Measurements from ENCODE around the gene PLCB2.
A peak's percentile ranks its signal among the peaks of the same experiment; 100 is the strongest.

Gene PLCB2

DNA sequence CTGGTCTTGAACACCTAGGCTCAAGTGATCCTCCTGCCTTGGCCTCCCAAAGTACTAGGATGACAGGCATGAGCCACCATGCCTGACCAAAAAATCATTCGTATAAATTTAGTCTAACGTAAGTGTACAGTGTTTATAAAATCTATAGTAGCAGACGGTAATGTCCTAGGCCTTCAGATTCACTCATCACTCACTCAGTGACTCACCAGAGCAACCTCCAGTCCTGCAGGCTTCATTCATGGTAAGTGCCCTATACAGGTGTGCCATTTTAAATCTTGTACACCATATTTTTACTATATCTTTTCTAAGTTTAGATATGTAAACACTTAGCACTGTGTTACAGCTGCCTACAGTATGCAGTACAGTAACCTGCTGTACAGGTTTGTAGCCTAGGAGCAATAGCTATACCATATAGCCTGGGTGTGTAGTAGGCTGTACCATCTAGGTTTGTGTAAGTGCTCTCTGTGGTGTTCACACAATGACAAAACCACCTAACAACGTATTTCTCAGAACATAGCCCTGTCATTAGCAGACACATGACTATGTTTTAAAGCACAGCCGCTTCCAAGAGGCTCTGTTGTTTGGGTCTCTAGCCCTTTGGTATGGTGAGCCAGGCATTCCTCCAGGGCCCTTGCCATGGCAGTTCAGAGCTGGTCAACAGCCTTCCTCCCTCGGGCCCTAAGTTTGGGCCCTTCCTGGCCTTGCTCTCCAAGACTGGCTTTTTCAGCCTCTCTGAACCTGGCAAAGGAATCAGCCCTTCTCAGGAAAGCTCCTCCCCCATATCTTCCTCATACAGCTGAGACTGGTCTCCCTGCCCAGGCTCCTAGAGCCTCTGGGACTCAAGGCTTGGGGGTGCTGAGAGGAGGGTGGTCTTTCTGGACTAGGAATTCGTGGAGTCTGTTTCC, 34.9 kb upstream of the PLCB2 start:
- no peak for DNase-seq (ENCODE audit: low read depth)

DNA sequence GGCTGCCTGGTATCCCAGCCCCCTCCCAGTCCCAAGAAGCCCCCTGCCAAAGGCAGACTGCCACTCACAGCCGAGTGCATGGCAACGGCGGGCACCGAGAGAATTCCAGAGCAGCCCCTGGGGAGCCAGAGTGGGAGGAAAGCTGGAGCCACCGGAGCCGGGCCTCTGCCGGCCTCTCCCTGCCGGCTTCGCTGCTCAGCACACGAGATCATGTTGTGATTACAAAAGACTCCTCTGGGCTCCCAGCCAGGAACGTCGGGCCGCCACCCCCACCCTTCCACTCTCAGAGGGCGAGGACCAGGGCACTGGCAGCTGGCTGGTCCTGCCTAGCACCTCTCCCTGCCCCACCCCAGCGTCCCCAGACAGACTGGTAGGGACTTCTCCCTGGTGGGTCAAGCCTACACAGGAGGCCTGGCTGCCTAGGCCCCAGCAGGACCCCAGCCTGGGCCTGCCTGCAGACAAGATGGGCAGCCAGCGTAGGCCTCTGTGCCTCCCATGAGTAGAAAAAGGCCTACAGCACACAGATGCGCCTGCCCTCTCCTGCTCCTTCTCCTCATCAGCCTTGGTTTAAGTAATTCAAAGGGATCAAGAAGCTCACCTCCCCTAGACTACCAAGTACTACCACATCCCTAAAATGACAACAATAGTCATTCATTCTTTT, 33.1 kb upstream of the PLCB2 start, which contains the start of gene CCDC9B:
Gene CCDC9B, minus strand, starts transcription at position 200 of the 661 bp plus-strand sequence. Its CDS starts 120 bp downstream, at position 80.
- peak; percentile 71 for DNase-seq (ENCODE audit: low read depth)

DNA sequence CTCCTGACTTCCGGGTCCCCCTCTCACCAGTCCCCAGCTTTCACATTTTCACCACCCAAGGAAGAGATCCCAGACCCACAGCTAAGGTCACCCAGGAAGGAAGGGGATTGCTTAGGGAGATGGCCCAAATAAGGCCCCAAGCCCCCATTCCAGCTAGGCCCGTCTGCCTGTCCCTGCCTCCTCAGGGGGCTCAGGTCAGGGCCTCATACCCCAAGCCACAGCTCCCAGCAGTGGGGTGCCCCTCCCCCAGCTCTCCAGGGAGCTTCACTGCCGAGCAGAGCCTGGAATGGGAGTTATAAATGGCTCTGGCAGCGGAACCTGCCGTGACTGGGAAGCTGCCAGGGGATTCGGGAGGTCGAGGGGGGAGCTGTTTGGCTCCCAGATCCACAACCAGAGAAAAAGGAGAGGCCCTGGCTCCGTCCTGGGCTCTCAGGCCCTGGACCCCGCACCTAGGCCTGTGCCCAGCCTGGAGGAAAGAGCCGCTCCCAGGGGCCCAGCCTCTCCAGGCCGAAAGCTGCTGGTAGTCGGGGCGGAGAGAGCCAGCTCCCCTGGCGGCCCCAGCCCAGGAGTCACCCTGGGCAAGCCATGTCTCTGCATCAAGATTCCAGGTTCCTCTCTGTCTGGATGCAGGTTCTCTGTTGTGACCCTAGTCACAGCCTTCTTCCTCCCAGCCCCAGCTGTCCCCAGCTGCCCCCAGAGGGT, 32.5 kb upstream of the PLCB2 start:
- DNase-seq (ENCODE audit: low read depth) = peak; percentile 74

DNA sequence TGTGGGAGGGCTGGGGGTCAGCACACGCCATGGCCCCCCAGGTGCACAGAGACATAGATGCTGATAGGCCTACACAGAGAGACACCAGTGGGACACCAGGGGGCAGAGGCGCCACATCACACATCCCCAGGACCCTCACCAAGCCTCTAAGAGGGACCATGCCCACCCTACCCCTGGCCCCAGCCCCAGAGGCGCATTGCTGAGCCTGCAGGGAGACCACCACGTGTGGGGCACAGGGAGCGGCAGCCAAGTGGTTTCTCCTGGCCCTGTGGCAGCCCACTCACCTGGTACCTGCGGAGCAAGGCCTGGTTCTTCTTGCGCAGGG, 31.8 kb upstream of the PLCB2 start:
- no peak for DNase-seq (ENCODE audit: low read depth)

DNA sequence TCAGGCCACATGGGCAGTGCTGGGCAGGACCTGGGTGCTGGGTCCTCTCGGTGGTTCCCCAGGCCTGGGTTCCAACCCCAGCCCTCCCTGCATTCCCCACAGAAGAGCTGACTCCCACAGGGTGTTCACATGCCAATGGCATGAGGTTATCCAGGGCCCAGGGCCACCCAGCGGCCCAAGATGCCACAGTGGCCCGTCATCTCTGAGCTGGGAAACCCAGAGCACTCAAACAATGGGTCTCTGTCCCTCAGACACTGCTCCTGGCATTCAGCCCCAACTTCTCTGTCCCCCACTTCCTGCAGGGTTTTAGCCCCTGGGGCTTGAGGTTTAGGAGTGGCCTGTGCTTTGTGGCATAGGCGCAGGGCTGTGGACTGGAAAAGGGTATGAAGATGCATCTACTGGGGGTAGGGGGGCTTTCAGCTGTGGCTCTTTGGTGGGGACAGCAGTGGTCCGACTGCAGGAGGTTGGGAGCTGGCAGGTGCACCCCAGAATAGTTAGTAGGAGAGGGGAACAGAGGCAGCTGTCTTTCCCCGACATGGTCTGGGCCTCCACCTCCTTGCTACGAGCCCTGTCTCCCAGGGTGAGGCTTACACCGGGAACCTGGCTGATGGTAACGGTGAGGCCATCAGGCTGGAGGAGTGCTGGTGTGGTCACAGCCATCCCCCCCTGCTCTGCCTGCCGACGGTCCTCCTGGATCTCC, 31.3 kb upstream of the PLCB2 start:
- DNase-seq (ENCODE audit: low read depth) = peak; percentile 85

DNA sequence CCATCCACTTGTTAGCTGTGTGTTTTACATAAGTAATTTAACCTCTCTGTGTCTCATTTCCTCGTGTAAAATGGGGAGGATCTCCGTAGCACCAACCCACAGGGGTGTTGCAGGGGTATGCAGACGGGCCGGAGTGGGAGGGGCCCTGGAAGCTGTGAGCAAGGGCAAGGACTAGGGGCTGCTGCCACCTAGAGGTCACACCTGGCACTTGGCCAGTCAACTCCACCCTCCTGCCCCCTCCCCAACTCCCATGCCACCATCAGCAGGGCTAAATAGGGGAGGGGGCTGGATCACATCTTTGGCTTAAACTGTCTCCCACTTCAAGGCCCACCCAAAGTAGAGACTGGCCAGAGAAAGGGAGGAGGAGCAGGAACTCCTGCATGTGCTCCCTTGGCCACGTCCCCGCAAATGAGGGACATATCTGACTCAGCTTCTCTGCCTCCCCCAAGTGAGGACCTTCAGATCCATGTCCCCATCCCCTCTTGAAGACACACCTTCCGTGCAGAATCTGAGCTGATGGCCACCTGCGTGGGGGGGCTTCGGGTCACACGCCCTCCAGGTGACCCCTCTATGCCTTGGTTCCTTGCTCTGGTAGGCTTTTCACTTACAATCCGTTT, 30.4 kb upstream of the PLCB2 start:
- no peak for DNase-seq (ENCODE audit: low read depth)

DNA sequence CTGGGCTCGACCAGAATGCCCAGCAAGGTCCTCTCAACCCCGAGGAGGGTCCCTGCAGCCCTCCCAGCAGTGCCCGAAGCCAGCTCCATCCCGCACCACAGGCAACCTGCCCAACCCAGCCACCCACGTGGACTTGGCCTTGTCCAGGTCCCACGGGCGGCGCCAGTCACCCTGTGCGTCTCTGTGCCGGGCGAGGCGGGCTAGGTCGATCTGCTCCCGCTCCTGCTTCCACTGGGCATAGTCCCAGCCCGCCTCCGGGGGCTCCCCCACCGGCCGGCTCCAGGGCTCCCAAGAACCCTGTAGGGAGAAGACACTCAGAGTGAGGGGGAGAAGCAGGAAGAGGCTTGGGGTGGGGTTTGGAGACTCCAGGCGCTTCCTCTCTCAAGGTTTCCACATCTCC, 29.9 kb upstream of the PLCB2 start:
- DNase-seq (ENCODE audit: low read depth) = no peak

DNA sequence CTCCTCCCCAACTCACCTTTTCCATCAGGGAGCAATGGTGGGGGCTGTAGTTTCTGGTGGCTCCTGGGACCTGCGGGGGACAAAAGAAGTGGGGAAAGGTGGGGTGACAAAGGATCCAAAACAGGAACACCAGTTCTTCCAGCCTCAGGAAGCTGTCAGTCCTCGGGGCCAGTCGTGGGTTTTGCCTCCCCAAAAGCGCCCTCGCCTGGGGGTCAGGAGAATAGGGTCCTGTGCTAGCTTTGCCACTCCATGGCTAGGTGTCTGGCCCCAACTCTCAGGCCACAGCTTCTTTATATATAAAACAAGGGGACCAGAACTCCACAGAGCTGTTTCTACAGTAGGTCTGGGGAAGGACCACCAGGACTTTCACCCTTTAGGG, 29.0 kb upstream of the PLCB2 start:
- DNase-seq (ENCODE audit: low read depth) = no peak

DNA sequence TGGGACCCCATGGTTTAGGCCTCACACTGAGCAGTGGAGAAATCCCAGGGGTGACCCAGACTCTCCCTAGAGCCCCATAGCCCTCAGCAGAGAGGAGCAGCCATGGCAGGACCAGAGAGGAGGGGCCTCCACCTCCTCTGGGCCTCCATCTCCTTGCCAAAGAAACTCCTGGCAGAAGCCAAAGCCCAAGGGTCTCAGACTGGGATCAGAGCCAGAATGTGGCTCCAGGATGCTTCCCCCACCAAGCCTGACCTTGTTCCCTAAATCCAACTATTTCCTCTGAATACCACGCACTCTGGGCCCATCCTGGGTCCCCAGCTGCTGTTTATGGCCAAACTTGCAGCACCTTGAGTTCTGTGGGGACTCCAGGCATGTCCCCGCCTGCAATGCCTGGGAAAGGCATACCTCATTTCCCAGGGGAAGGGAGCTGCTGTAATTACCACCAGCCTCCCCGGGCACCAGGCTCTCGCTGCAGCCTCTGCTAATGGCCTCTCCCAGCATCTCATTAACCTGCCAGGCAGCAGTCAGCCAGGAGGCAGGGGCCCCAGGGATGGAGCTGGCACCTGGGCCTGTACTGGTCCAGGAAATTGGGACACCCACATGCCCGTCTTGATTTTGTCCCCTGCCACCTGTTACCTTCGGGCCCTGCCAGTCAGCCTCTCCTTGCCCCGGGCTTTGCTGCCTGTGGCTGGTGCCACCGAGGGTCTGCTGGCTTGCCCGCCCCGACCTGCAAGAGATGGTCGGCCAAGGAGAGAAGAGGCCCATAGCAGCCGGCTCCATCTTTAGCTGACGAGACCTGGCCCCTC, 28.4 kb upstream of the PLCB2 start:
- no peak for DNase-seq (ENCODE audit: low read depth)

DNA sequence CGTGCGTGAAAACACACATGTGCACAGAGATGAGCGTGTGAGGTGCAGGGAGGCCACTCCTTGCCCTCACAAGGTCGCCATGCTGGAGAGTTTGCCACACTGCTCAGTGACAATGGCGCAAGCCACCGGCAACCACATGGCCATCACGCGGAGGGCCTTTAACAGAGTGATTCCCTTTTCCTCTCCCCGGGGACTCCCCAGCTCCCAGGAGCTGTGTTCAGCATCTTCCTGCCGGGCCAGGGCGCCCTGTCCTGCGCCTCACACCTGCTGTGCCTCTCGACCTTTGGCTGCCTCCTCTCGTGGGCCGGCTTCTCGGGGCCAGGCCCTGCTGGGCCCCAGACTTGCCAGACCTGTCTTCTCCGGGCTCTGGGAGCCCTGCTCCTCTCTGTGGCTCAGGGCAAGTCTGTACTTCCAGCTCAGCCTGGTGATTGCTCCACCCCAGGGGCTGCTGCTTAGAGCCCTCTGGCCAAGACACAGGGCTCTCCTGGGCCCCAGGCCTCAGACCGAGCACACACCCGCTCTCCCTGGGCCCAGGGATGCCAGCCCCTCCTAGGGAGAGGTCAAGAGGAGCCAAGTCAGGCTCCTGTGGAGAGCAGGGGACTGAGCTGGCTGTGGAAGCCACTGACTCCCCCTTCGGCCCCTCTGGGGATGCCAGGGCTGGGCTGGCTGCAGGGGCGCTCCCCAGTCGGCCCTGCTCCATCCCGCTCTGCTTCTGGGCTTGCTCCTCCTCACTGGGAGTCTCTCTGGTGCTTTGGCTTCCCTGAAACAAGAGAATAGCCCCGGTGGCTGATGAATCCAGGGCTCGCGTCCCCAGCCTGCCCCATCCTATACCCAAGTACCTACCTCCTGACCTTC, 27.4 kb upstream of the PLCB2 start:
- no peak for DNase-seq (ENCODE audit: low read depth)

DNA sequence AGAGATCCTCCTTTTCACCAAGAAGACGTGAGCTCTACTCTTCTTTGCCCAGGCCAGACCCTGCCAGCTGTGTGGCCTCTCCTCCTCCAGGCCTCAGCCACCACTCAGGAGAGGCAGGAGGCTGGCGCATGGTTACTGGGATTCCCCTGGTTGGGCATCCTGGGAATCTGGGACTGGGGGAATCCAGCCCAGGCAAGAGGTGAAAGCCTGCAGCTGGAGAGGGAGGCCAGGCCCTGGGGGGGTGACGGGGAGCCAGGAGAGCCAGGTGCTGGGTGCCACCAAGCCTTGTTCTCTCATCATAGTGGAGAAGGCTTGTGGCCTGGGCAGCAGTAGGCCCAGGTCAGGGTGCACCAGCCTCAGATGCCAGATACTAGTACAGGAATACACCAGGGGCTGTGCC, 26.8 kb upstream of the PLCB2 start:
- no peak for DNase-seq (ENCODE audit: low read depth)

DNA sequence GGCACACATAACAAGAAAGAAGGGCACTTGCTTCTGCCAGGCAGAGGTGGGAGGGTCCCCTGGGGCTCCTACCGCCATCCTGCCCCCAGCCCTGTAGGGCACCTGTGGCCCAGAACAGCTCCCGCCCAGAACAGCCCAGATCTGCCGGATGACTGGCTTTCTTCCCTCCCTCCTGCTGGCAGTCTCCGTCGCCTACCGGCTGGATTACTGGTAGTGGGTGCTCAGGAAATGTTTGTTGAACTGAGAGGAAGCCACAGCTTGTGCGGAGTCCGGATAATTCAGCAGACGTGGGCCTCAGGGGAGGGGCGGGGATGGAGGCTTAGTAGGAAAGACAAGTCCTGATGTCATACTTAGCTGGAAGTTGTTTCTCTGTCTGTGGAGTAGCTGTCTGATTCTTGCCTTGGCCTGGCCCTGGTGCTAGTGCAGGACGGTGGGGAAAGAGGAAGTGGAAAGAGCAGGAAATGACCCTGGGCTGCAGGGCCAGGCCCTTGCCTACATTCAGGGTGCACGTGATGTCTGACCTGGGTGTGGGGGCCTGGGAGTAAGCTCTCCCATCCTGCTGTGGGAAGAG, 26.3 kb upstream of the PLCB2 start:
- DNase-seq (ENCODE audit: low read depth) = no peak

DNA sequence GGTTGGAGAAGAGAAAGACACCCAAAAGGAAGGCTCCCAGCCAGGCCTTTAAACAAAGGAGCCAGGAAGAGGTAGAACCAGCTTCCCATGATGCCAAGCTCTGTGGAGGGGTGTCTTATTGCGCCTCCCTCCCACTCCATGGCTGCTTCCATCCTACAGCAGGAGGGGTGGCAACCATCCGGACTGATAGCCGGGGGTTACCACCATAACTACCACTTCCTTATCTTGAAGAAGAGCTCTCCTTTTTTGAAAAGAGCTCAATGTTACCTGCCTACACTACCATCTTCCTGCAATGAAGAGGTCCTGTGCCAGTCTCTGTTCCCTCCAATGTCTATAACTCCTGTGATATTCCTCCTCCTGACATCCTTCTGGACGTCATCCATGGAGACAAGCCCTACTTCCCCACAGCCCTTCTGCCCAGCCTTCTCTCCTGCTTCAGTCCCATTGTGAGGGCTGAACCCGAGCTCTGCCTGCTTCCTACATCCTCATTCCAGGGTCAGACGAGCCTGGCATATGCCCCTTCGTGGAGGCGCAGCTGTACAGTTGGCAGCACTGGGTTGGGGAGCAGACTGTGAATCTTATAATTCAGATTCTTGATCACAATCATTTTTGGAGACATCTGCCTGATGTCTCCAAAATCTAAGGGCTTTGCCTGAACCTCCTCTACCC, 24.5 kb upstream of the PLCB2 start:
- DNase-seq (ENCODE audit: low read depth) = no peak

DNA sequence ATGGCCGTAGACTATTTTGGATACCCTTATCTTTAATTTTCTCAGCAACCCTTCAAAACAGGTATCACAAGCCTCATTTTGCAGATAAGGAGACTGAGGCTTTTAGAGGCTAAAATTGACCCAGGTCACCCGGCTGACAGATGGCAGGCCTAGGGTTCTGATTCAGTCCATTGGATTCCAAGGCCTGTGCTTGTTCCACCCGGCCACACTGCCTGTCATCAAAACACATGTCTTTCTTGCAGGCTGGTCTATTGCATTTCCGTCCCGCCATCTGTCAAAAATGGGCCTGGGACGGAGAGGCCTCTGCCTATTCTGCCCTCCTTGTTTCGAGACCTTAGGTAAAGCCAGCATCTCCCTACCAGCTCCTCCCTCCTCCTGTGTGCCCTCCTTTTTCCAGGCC, 23.9 kb upstream of the PLCB2 start:
- no peak for DNase-seq (ENCODE audit: low read depth)

DNA sequence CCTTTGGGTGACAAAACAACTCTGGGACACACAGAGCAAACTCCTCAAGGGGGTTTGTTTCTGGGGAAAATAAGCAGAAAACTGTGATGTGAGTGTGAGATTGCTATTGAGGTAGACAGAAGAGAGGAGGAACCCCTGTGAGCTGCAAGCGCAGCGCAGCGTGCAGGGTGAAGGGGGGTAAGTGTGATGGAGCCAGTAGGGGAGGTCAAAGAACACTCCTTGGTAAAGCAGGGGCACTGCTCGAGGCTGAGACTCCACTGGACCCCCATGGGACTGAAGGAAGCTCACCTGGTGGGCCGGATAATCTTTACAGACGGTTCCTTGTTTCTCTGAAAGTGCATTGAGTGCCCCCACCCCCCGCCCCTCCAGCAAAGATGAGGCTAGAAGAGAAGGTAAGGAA, 23.3 kb upstream of the PLCB2 start:
- no peak for DNase-seq (ENCODE audit: low read depth)

DNA sequence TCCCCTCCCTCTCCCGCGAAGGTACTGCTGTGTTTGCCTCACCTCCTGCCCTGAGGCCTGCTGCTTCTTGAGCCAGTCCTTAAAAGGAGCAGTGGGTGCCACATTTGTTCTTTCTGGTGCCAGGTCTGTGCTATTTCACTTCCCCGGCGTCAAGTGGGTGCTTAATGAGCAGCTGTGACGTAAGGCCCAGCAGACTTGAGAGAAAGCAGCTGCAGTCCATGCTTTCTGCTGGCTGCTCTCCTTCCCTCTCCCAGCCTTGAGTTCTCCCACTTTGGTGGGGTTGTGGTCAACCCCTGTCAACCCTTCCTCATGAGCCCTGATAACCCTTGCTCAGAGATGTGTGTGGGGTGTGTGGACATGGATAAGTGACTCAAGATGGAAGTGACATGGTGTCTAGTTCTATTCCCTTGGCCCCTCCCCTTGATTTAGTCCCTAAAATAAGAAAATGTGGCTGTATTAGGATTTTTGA, 22.7 kb upstream of the PLCB2 start:
- DNase-seq (ENCODE audit: low read depth) = no peak

DNA sequence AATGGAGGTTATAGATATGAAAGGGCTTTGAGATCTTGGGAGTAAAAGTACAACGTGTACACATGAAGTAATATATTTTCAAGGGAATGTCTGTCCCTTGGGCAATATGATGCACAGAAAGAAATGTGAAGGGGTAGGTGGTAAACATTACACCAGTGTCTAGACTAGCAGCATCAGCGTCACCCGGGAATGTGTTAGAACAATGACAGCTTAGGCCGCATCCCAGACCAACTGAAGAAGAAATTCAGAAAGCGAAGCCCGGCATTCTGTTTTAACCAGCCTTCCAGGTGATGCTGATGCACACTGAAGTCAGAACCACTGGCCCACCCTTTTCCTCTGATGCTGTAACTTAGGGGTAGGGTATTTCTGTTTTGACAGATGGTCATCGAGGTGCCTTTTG, 22.1 kb upstream of the PLCB2 start:
- no peak for DNase-seq (ENCODE audit: low read depth)

DNA sequence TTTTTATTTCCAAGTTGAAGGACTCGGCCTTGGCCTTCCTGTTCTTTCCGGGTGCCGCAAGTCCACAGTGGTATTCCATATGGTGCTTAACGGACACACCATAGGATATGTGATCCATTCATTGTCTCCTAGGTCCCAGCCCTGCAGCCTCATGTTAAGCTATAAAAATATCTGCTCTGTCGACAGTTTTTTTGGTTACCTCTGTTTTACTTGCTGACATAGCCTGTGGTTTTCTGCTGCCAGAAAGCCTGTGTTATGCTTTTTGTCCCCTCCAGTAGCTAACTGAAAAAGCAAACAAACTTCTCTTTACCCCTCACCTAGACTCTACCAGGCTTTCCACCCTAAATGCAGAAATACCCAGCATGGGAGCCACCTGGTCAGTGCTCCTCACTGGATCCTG, 21.0 kb upstream of the PLCB2 start:
- DNase-seq (ENCODE audit: low read depth) = no peak

DNA sequence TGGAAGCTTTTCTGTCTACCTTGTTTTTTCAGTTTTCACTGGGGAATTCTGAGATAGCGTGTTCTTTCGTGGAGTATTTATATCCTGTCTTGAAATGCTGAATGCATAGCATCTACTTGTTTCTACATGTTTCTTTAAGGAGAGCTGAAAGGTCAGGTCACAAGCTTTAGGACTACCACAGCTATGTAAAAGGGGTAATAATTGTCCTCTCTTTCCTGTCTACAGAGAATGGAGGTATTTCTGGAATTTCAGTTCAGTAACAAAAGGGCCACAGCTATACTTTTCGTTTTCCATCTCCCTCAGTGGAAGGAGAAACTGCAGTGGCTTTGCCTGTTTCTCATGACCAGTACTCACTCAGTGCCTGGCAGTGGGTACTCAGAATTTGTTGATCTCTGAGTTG, 20.4 kb upstream of the PLCB2 start:
- DNase-seq (ENCODE audit: low read depth) = no peak

Measured in GM04503 (cell line).